HepG2 (cell line): ENCODE results near the gene TKTL1.
"Not testable (repeated sequence)": the region's sequence is repeated elsewhere in the genome, so short reads cannot be mapped to it uniquely, and the experiment has no call there.

Experiments used
- CTCF ChIP-seq: sonication (generic); formaldehyde crosslinking; IDR thresholded peaks from 2 replicates; pipeline ENCODE4 v1.5.0; 2020; ENCODE audit warnings: mild to moderate bottlenecking, missing genetic modification reagents, moderate library complexity
- FOXO4 ChIP-seq: sonication (generic); formaldehyde crosslinking; conservative IDR thresholded peaks from 2 replicates; pipeline ENCODE4 v1.8.1; 2023; ENCODE audit warnings: missing genetic modification reagents
- MXD4 ChIP-seq: IDR thresholded peaks from 2 replicates; pipeline ENCODE4 v1.6.1; 2016; ENCODE audit warnings: mild to moderate bottlenecking, missing biosample characterization, missing genetic modification reagents
- POLR2A ChIP-seq, 2 experiments: IDR thresholded peaks; 2 replicates each; pipeline ENCODE4 v1.6.1; 2011; ENCODE audit warnings: low read depth in 2 of 2, low read length in 2 of 2, mild to moderate bottlenecking in 1 of 2, moderate library complexity in 1 of 2; ENCODE audit not compliant: insufficient read depth in 1 of 2
- RARA ChIP-seq: IDR thresholded peaks from 2 replicates; pipeline ENCODE4 v1.6.1; 2016; ENCODE audit warnings: missing genetic modification reagents, missing compliant biosample characterization
- SKI ChIP-seq: fragments of 450-650 bp; IDR thresholded peaks from one replicate; pipeline ENCODE4 v1.6.1; 2018; ENCODE audit warnings: mild to moderate bottlenecking; ENCODE audit not compliant: partially characterized antibody
- SKIL ChIP-seq: sonication (generic); formaldehyde crosslinking; IDR thresholded peaks from 2 replicates; pipeline ENCODE4 v1.8.0; 2022; ENCODE audit warnings: missing genetic modification reagents, mild to moderate bottlenecking, moderate library complexity, borderline replicate concordance
- TCF7L2 ChIP-seq: IDR thresholded peaks from 2 replicates; pipeline ENCODE4 v1.6.1; 2011; ENCODE audit warnings: mild to moderate bottlenecking, low read depth, low read length, moderate library complexity
- TMF1 ChIP-seq: sonication (generic); formaldehyde crosslinking; IDR thresholded peaks from 2 replicates; pipeline ENCODE4 v1.8.1; 2022; ENCODE audit warnings: low read depth, missing genetic modification reagents
- ZBTB49 ChIP-seq: sonication (generic); formaldehyde crosslinking; IDR thresholded peaks from 2 replicates; pipeline ENCODE4 v1.4.0; 2020; ENCODE audit warnings: missing genetic modification reagents, borderline replicate concordance
- ZGPAT ChIP-seq: IDR thresholded peaks from 2 replicates; pipeline ENCODE4 v1.6.1; 2016; ENCODE audit warnings: mild to moderate bottlenecking
- ZNF629 ChIP-seq: sonication (generic); formaldehyde crosslinking; conservative IDR thresholded peaks from 2 replicates; pipeline ENCODE4 v1.5.0; 2020; ENCODE audit warnings: missing genetic modification reagents
- ZSCAN5A ChIP-seq: sonication (generic); formaldehyde crosslinking; IDR thresholded peaks from 2 replicates; pipeline ENCODE4 v1.8.0; 2022; ENCODE audit warnings: mild to moderate bottlenecking, missing genetic modification reagents, borderline replicate concordance

GRCh38 chrX:154284489-154285338, 10.9 kb upstream of the TKTL1 start:
- TF ChIP-seq ZNF629 (CRISPR knock-in tag); SKI; ZBTB49; ZSCAN5A (CRISPR knock-in tag); MXD4 (CRISPR knock-in tag); POLR2A (IDR thresholded peaks at IDR 0.05; ENCODE audit: insufficient read depth in 1 of 2, low read depth in 2 of 2, low read length in 2 of 2); CTCF (CRISPR knock-in tag); SKIL (CRISPR knock-in tag); RARA (CRISPR knock-in tag); ZGPAT (CRISPR knock-in tag); TMF1 (CRISPR knock-in tag); TCF7L2; FOXO4 (CRISPR knock-in tag): not testable (repeated sequence)
